ENCODE data around the gene EPHB6.

EPHB6 gene

GRCh38 chr7:142808461-142808801, 46.4 kb upstream of the EPHB6 start:
- Histone ChIP-seq H3K4me3 (ENCODE audit: control insufficient read depth in 1 of 7, extremely low read depth in 1 of 7, insufficient read depth in 4 of 7, low read depth in 2 of 7, low read length in 6 of 7) (peak overlapping the region in 1 of 7 experiments; percentile 19), H3K9me3 (ENCODE audit: control extremely low read depth in 1 of 5, control insufficient read depth in 4 of 5, insufficient read depth in 2 of 5, low read depth in 1 of 5, low read length in 4 of 5) (no peaks in the 10 kb centered on the region), H3K27ac (ENCODE audit: insufficient read depth in 1 of 2, low read depth in 1 of 2, low read length in 2 of 2, poor library complexity in 1 of 2, severe bottlenecking in 2 of 2) (peak overlapping the region; percentile 86 to 92), H3K36me3 (ENCODE audit: control insufficient read depth in 4 of 4, insufficient read depth in 4 of 4, low read length in 3 of 4) (peaks cover 0 to 6% (median 3%) of the 10 kb centered on the region in 4 experiments), H3K27me3 (replicated peaks in 2 of 5; ENCODE audit: control insufficient read depth in 4 of 5, insufficient read depth in 5 of 5, low read length in 4 of 5) (no peaks in the 10 kb centered on the region), H3K4me1 (ENCODE audit: control extremely low read depth in 1 of 4, control insufficient read depth in 4 of 4, insufficient read depth in 4 of 4, low read length in 3 of 4) (peaks cover 64 to 74% (median 69%) of the 10 kb centered on the region in 4 experiments)
- ChIA-PET CTCF (interaction anchor here (0.8 to 31.6 kb wide), 15 partner anchors 10 to 339 kb away, joined by 3 to 679 read pairs (median 4); no protein-coding TSS in a partner anchor), POLR2A (interaction anchor here (0.6 to 7.5 kb wide), 10 partner anchors 12 to 338 kb away, joined by 3 to 96 read pairs (median 6); no protein-coding TSS in a partner anchor)
- DNase-seq, result peak in 1 of 3 donors; percentile 35

GRCh38 chr7:142808802-142809583, 45.9 kb upstream of the EPHB6 start:
- peak overlapping the region in 1 of 7 experiments; percentile 25 for H3K4me3 ChIP-seq (ENCODE audit: control insufficient read depth in 1 of 7, extremely low read depth in 1 of 7, insufficient read depth in 4 of 7, low read depth in 2 of 7, low read length in 6 of 7)
- H3K9me3 ChIP-seq (ENCODE audit: control extremely low read depth in 1 of 5, control insufficient read depth in 4 of 5, insufficient read depth in 2 of 5, low read depth in 1 of 5, low read length in 4 of 5), result no peaks in the 10 kb centered on the region
- WGBS (ENCODE audit: insufficient coverage), result 6% methylated on average over 3 of the region's 6 CpGs
- ChIA-PET POLR2A (interaction anchor here (0.6 to 7.5 kb wide), 12 partner anchors 9 to 370 kb away, joined by 3 to 96 read pairs (median 6); no protein-coding TSS in a partner anchor), CTCF (interaction anchor here (0.8 to 31.6 kb wide), 23 partner anchors 9 to 505 kb away, joined by 3 to 679 read pairs (median 4); no protein-coding TSS in a partner anchor)
- H3K27ac ChIP-seq (ENCODE audit: insufficient read depth in 1 of 2, low read depth in 1 of 2, low read length in 2 of 2, poor library complexity in 1 of 2, severe bottlenecking in 2 of 2), result peak overlapping the region; percentile 86 to 92
- H3K4me1 ChIP-seq (ENCODE audit: control extremely low read depth in 1 of 4, control insufficient read depth in 4 of 4, insufficient read depth in 4 of 4, low read length in 3 of 4), result peaks cover 60 to 68% (median 65%) of the 10 kb centered on the region in 4 experiments
- peak; percentile 93 to 99 (median 99) for DNase-seq
- H3K36me3 ChIP-seq (ENCODE audit: control insufficient read depth in 4 of 4, insufficient read depth in 4 of 4, low read length in 3 of 4), result peaks cover 0 to under 1% (median 0%) of the 10 kb centered on the region in 4 experiments
- H3K27me3 ChIP-seq (replicated peaks in 2 of 5; ENCODE audit: control insufficient read depth in 4 of 5, insufficient read depth in 5 of 5, low read length in 4 of 5), result no peaks in the 10 kb centered on the region

DNA sequence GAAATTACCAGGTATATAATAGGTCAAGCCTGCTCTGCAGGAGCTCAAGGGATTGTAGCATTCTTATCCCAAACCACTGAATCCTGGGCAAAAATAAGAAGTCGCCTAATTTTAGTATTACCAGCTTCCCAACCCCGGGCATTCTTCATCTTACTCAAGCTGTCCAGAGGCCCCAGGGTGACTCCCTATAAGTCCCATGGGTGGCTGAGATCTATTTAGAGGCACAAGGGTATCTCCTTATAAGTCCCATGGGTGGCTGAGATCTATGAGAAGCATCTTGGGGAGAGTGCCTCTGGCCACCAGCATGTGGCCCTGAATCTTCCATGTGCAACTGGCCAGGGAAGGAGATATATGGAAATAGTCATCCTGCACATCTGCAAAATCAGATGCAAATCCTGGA, 45.2 kb upstream of the EPHB6 start:
- WGBS (ENCODE audit: insufficient coverage), result 73% methylated on average over 2 of the region's 2 CpGs
- CTCF ChIA-PET, result interaction anchor here (0.9 to 31.6 kb wide), 17 partner anchors 10 to 506 kb away, joined by 3 to 679 read pairs (median 7); no protein-coding TSS in a partner anchor
- POLR2A ChIA-PET, result interaction anchor here (0.8 to 7.5 kb wide), 10 partner anchors 10 to 477 kb away, joined by 3 to 96 read pairs (median 6); no protein-coding TSS in a partner anchor
- Histone ChIP-seq H3K9me3 (ENCODE audit: control extremely low read depth in 1 of 5, control insufficient read depth in 4 of 5, insufficient read depth in 2 of 5, low read depth in 1 of 5, low read length in 4 of 5) (no peaks in the 10 kb centered on the region), H3K27me3 (replicated peaks in 2 of 5; ENCODE audit: control insufficient read depth in 4 of 5, insufficient read depth in 5 of 5, low read length in 4 of 5) (no peaks in the 10 kb centered on the region), H3K36me3 (ENCODE audit: control insufficient read depth in 4 of 4, insufficient read depth in 4 of 4, low read length in 3 of 4) (no peaks in the 10 kb centered on the region), H3K27ac (ENCODE audit: insufficient read depth in 1 of 2, low read depth in 1 of 2, low read length in 2 of 2, poor library complexity in 1 of 2, severe bottlenecking in 2 of 2) (peak overlapping the region; percentile 41 to 92), H3K4me1 (ENCODE audit: control extremely low read depth in 1 of 4, control insufficient read depth in 4 of 4, insufficient read depth in 4 of 4, low read length in 3 of 4) (peaks cover 54 to 61% (median 58%) of the 10 kb centered on the region in 4 experiments), H3K4me3 (ENCODE audit: control insufficient read depth in 1 of 7, extremely low read depth in 1 of 7, insufficient read depth in 4 of 7, low read depth in 2 of 7, low read length in 6 of 7) (peak overlapping the region in 1 of 7 experiments; percentile 25)
- no peak for DNase-seq

- Histone ChIP-seq H3K4me1 (ENCODE audit: control extremely low read depth in 1 of 4, control insufficient read depth in 4 of 4, insufficient read depth in 4 of 4, low read length in 3 of 4) (peaks cover 41 to 45% (median 42%) of the 10 kb centered on the region in 4 experiments), H3K27ac (ENCODE audit: insufficient read depth in 1 of 2, low read depth in 1 of 2, low read length in 2 of 2, poor library complexity in 1 of 2, severe bottlenecking in 2 of 2) (no peak overlapping the region), H3K4me3 (ENCODE audit: control insufficient read depth in 1 of 7, extremely low read depth in 1 of 7, insufficient read depth in 4 of 7, low read depth in 2 of 7, low read length in 6 of 7) (no peak overlapping the region), H3K27me3 (replicated peaks in 2 of 5; ENCODE audit: control insufficient read depth in 4 of 5, insufficient read depth in 5 of 5, low read length in 4 of 5) (no peaks in the 10 kb centered on the region), H3K36me3 (ENCODE audit: control insufficient read depth in 4 of 4, insufficient read depth in 4 of 4, low read length in 3 of 4) (no peaks in the 10 kb centered on the region), H3K9me3 (ENCODE audit: control extremely low read depth in 1 of 5, control insufficient read depth in 4 of 5, insufficient read depth in 2 of 5, low read depth in 1 of 5, low read length in 4 of 5) (no peaks in the 10 kb centered on the region)
- CTCF ChIA-PET, result interaction anchor here (0.6 to 31.6 kb wide), 40 partner anchors 9 to 506 kb away, joined by 3 to 679 read pairs (median 4); partner anchors contain the start of gene PRSS2
- POLR2A ChIA-PET, result interaction anchor here (0.6 to 7.5 kb wide), 2 partner anchors 15 to 494 kb away, joined by 4 to 96 read pairs; no protein-coding TSS in a partner anchor
- WGBS (ENCODE audit: insufficient coverage), result 39% methylated on average over 3 of the region's 6 CpGs
- peak; percentile 59 to 69 (median 68) for DNase-seq
These were observed 43.6 kb upstream of the EPHB6 start for GRCh38 chr7:142811154-142811737.

DNA sequence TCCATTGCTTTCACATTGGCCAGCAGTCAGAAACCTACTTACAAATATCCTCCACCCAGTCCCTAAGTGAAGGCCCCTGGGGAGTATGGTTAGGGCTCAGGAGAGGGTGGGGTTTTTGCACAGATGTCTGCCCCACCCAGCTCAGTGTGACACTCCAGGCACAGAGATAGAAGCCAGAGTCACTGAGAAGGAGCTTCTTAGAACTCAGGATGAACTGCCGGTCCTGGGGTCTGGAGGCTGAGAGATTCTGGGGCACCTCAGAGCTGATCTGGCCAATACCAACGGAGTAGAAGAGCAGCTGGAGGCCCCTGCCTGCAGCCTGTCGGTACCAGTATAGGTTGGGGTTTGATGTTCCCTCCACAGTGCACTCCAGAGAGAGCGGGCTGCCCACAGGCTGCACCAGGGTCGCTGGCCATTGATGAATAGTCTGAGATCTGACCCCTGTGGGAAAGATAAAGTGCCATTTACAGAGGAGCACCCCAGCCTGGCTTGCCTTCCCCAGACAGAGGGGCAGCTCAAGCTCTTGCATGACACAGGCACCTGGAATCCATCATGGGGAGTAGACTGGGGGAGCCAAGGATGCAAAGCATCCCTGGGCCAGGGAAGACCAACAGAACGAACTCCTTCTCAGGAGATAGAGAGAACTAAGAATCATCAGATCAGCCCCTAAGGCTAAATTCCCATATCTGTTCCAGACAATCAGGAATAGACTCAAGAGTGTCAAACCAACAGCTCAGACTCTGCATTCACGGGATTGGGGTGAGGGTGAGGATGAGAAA, 42.2 kb upstream of the EPHB6 start:
- Histone ChIP-seq H3K36me3 (ENCODE audit: control insufficient read depth in 4 of 4, insufficient read depth in 4 of 4, low read length in 3 of 4) (no peaks in the 10 kb centered on the region), H3K9me3 (ENCODE audit: control extremely low read depth in 1 of 5, control insufficient read depth in 4 of 5, insufficient read depth in 2 of 5, low read depth in 1 of 5, low read length in 4 of 5) (no peaks in the 10 kb centered on the region), H3K4me1 (ENCODE audit: control extremely low read depth in 1 of 4, control insufficient read depth in 4 of 4, insufficient read depth in 4 of 4, low read length in 3 of 4) (peaks cover 27 to 32% (median 28%) of the 10 kb centered on the region in 4 experiments), H3K4me3 (ENCODE audit: control insufficient read depth in 1 of 7, extremely low read depth in 1 of 7, insufficient read depth in 4 of 7, low read depth in 2 of 7, low read length in 6 of 7) (no peak overlapping the region), H3K27me3 (replicated peaks in 2 of 5; ENCODE audit: control insufficient read depth in 4 of 5, insufficient read depth in 5 of 5, low read length in 4 of 5) (no peaks in the 10 kb centered on the region), H3K27ac (ENCODE audit: insufficient read depth in 1 of 2, low read depth in 1 of 2, low read length in 2 of 2, poor library complexity in 1 of 2, severe bottlenecking in 2 of 2) (no peak overlapping the region)
- ChIA-PET POLR2A (no interaction called here), CTCF (interaction anchor here (0.8 to 31.6 kb wide), 14 partner anchors 7 to 508 kb away, joined by 3 to 679 read pairs (median 9); no protein-coding TSS in a partner anchor)
- no peak for DNase-seq
- 90% methylated on average over 7 of the region's 7 CpGs for WGBS (ENCODE audit: insufficient coverage)

- H3K4me3 ChIP-seq (ENCODE audit: control insufficient read depth in 1 of 7, extremely low read depth in 1 of 7, insufficient read depth in 4 of 7, low read depth in 2 of 7, low read length in 6 of 7), result no peak overlapping the region
- CTCF ChIA-PET, result interaction anchor here (0.6 to 31.6 kb wide), 17 partner anchors 7 to 509 kb away, joined by 3 to 679 read pairs (median 4); no protein-coding TSS in a partner anchor
These were observed 41.6 kb upstream of the EPHB6 start for GRCh38 chr7:142813226-142813625.

More at GRCh38 chr7:142813226-142813625, 41.6 kb upstream of the EPHB6 start:
- no peak for DNase-seq
- 90% methylated on average over 2 of the region's 2 CpGs for WGBS (ENCODE audit: insufficient coverage)
- POLR2A ChIA-PET, result no interaction called here
- no peak overlapping the region for H3K27ac ChIP-seq (ENCODE audit: insufficient read depth in 1 of 2, low read depth in 1 of 2, low read length in 2 of 2, poor library complexity in 1 of 2, severe bottlenecking in 2 of 2)
- no peaks in the 10 kb centered on the region for H3K27me3 ChIP-seq (replicated peaks in 2 of 5; ENCODE audit: control insufficient read depth in 4 of 5, insufficient read depth in 5 of 5, low read length in 4 of 5)
- no peaks in the 10 kb centered on the region for H3K9me3 ChIP-seq (ENCODE audit: control extremely low read depth in 1 of 5, control insufficient read depth in 4 of 5, insufficient read depth in 2 of 5, low read depth in 1 of 5, low read length in 4 of 5)
- H3K36me3 ChIP-seq (ENCODE audit: control insufficient read depth in 4 of 4, insufficient read depth in 4 of 4, low read length in 3 of 4), result no peaks in the 10 kb centered on the region
- peaks cover 21 to 26% (median 22%) of the 10 kb centered on the region in 4 experiments for H3K4me1 ChIP-seq (ENCODE audit: control extremely low read depth in 1 of 4, control insufficient read depth in 4 of 4, insufficient read depth in 4 of 4, low read length in 3 of 4)

All from common myeloid progenitor, CD34-positive (primary cell).